Activated naive CD8-positive, alpha-beta T cell treated with anti-CD3 and anti-CD28 coated beads, Interleukin-2, amount 10 ng/mL, durations not matched to agents 7 days and 5 days (primary cell): ENCODE data around the gene TAF10. TPM values are rescaled to one million over a fixed set of nuclear protein-coding genes. Genes with fewer than 3 reads are reported as not detected.

Experiments
- ATAC-seq: fragments of 150-1000 bp; cut with Tn5 transposase; one replicate; pipeline ENCODE4 v1.10.0; 2021; ENCODE audit warnings: low read depth, moderate library complexity
- POLR2A ChIA-PET: fragments of 350-600 bp; sonication (Branson Sonifier 250); formaldehyde crosslinking; loops from one replicate; lab custom pipeline; 2021; ENCODE audit warnings: antibody characterized with exemption; lab: Charles Lee
- DNase-seq: peaks from one replicate; pipeline ENCODE4 v3.0.0; 2021
- H3K27ac Mint-ChIP-seq: one replicate; pipeline ENCODE4 v1.8.0; 2022; ENCODE audit warnings: mild to moderate bottlenecking, mixed read lengths
- H3K27me3 Mint-ChIP-seq: one replicate; pipeline ENCODE4 v1.8.0; 2022; ENCODE audit warnings: mild to moderate bottlenecking, moderate library complexity, mixed read lengths
- H3K36me3 Mint-ChIP-seq: one replicate; pipeline ENCODE4 v1.8.0; 2021; ENCODE audit warnings: mild to moderate bottlenecking, mixed read lengths
- H3K4me1 Mint-ChIP-seq: one replicate; pipeline ENCODE4 v1.8.0; 2021; ENCODE audit warnings: mixed read lengths
- H3K4me3 Mint-ChIP-seq: one replicate; pipeline ENCODE4 v1.8.0; 2022; ENCODE audit warnings: mild to moderate bottlenecking, moderate library complexity, mixed read lengths
- H3K9me3 Mint-ChIP-seq: one replicate; pipeline ENCODE4 v1.8.0; 2021; ENCODE audit warnings: mixed read lengths
- total RNA-seq, 2 experiments: library from RNA; stranded (reverse); gene quantifications; one replicate each; pipeline ENCODE4 v1.2.3, GENCODE V29; 2021

TAF10 gene
- total RNA-seq, 2 experiments from 2014 or later = 154 to 156 TPM

DNA sequence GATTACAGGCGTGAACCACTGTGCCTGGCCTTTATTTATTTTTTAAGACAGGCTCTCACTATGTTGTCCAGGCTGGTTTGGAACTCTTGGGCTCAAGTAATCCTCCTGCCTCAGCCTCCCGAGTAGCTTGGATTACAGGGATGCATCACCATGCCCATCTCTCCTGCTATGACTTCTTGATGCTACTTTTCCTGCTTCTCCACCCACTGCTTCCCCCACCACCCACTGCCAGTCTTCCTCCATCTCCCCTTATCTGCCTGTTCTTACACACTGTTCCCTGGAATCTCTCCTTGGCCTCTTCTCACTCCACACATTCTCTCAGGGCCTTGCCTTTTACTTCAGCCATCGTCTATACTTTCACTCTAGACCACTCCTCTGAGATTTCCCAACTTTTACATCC is 24.5 kb upstream of the TAF10 start:
- Mint-ChIP-seq H3K4me3 (no peak overlapping the region), H3K9me3 (no peaks in the 10 kb centered on the region), H3K27ac (no peak overlapping the region), H3K27me3 (no peaks in the 10 kb centered on the region), H3K36me3 (no peaks in the 10 kb centered on the region), H3K4me1 (peaks cover 7% of the 10 kb centered on the region)
- ATAC-seq (no peak), DNase-seq (no peak)
- POLR2A ChIA-PET = no interaction called here

DNA sequence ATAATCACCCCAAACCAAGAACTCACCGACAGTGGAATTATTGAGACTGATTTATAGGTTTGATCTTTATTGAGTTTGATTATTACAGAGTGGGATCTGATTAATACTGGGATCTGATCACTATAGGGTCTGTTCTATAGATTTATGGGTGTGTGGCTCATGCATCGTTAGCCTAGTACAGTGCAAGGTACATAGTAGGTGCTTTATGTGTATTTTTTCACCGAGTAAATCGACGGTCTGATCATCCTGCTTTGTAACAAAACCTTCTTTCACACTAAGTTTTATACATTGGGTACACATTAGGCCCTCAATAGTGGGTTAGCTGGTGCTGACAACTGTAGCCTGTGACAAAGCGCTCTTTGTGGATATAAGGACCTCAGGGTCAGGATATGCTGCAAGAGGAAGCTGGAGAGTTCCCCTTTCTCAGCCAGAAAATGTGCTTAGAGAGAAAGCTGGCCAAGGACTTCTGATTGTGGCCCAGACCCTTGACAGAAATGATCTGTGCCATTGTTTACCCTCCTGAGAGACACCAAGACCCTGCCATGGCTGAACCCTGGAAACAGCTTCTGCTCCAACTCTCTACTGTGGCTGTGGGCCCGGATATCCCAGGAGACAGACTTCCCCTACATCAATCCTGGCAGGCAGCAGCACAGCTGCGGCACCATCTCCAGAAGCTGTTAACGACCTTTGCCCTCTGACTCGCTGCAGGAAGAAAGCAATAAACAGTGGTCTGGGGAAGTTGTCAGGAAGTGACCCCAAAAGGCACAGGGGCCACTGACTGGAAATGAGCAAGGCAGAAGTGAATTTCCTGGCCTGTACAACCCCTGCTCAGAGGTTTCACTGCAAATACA is 23.3 kb upstream of the TAF10 start:
- no peak overlapping the region for H3K27ac Mint-ChIP-seq
- no peak for ATAC-seq
- no peaks in the 10 kb centered on the region for H3K27me3 Mint-ChIP-seq
- no peak for DNase-seq
- no peak overlapping the region for H3K4me3 Mint-ChIP-seq
- no peaks in the 10 kb centered on the region for H3K36me3 Mint-ChIP-seq
- POLR2A ChIA-PET = no interaction called here
- H3K4me1 Mint-ChIP-seq = peaks cover 7% of the 10 kb centered on the region
- no peaks in the 10 kb centered on the region for H3K9me3 Mint-ChIP-seq

DNA sequence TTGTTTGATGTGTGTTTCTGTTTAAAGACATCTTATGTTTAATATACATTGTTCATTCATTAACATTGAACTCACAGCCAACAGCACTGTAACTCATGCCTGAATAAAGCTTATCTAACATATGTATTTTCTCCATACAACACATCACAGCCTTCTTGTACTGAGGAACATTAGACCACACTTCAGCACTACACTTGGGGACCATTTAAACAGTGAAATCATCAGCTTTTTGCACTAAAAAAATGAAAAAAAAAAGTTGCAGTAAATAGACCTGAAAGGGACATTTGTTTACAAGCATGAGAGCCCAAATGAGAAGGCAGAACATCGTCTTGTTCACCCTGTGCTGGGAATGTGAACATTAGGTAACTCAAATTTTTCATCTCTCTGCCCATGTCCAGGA is 22.5 kb upstream of the TAF10 start:
- Mint-ChIP-seq H3K36me3 (no peaks in the 10 kb centered on the region), H3K27ac (no peak overlapping the region), H3K27me3 (no peaks in the 10 kb centered on the region), H3K9me3 (no peaks in the 10 kb centered on the region), H3K4me1 (peaks cover 6% of the 10 kb centered on the region), H3K4me3 (no peak overlapping the region)
- POLR2A ChIA-PET = no interaction called here
- no peak for DNase-seq
- ATAC-seq = no peak

DNA sequence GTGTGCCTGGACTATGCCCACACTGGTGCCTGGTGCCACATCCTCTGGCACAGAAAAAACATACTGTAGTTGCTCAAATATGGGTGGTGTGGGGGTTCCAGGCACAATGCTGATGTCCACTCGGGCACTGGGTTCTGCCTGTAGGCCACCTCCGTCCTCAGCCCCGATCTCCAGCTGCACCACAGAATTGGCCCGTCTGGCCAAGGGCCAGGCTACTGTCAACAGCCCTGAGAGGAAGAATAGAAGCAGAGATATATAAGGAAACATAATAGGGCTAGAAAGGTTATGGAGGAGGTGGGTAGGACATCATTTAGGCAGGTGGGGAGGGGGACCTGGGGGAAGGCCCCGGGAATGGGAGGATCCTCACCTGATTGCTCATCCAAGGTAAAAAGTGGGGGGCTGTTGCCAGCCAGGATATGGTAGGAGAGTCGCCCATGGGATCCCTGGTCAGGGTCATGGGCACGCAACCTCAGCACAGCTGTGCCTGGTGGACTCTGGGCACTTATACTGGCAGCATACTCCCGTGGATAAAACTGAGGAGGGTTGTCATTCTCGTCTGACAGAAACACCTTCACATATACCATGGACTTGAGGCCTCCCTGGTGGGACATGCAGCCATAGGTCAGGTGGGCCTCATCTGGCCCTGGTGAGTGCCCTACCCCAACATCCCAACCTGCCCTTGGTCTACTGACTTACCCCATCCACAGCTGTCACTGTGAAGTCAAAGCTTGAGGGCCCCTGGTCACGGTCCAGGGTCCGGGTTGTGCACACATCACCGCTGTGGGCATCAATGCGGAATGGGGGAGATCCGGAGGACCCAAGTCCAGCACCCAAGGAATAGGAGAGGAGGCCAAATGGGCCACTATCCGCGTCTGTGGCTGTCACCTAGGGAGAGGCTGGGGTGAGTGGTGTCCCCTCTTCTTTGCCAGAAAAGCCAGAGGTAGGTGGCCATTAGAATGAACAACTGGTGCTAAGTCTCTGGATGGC is 21.7 kb upstream of the TAF10 start:
- ATAC-seq = no peak
- H3K27ac Mint-ChIP-seq = no peak overlapping the region
- H3K9me3 Mint-ChIP-seq = no peaks in the 10 kb centered on the region
- peaks cover 2% of the 10 kb centered on the region for H3K4me1 Mint-ChIP-seq
- no peak for DNase-seq
- POLR2A ChIA-PET = interaction anchor here (1.8 kb wide), 1 partner anchor 22 kb away, joined by 4 read pairs; the partner anchor contains the start of gene TAF10
- no peaks in the 10 kb centered on the region for H3K36me3 Mint-ChIP-seq
- no peak overlapping the region for H3K4me3 Mint-ChIP-seq
- H3K27me3 Mint-ChIP-seq = no peaks in the 10 kb centered on the region

DNA sequence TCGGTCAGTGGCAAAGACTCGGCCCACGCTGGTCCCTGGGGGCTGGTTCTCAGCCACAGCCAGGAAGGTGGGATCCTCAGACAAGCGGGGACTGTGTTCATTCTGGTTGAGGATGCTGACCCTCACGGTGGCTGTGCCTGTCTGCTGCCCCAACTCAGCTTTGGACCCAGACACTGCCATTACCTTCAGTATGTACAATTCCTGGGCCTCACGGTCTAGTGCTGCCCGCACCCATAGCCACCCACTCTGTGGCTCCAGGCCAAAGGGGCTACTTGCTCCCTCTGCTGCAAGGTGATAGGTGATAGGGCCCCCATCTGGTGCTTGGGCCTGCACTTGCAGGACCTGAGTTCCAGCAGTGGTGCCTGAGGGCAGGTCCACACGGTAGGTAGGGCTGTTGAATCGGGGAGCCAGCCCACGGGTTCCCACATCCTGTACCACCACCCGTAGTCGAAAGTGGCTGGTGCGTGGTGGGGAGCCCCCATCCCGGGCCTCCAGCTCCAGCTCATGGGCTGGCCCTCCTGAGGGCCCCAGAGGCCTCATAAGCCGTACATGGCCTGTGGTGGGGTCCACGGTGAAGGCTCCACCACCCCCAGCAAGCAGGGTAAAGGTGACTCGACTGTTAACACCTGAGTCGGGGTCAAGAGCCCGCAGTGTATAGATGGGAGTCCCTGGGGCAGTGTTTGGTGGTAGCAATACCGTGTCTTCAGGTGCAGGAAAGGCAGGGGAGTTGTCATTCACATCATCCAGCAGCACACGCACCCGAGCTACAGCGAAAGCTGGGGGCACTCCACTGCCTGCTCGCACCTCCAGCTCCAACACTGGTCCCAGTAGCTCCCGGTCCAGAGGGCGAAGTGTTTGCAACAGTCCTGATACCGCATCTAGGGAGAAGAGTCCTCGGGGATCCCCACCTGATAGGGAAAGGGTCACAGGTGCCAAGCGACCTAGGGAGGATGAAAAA is 20.4 kb upstream of the TAF10 start:
- DNase-seq = no peak
- peak; percentile 38 for ATAC-seq
- Mint-ChIP-seq H3K4me3 (no peak overlapping the region), H3K36me3 (no peaks in the 10 kb centered on the region), H3K27me3 (no peaks in the 10 kb centered on the region), H3K27ac (no peak overlapping the region), H3K4me1 (peaks cover 10% of the 10 kb centered on the region), H3K9me3 (no peaks in the 10 kb centered on the region)
- POLR2A ChIA-PET = interaction anchor here (1.8 to 2.1 kb wide), 2 partner anchors 14 to 21 kb away, joined by 4 to 8 read pairs; partner anchors contain the start of genes TAF10 and TPP1

DNA sequence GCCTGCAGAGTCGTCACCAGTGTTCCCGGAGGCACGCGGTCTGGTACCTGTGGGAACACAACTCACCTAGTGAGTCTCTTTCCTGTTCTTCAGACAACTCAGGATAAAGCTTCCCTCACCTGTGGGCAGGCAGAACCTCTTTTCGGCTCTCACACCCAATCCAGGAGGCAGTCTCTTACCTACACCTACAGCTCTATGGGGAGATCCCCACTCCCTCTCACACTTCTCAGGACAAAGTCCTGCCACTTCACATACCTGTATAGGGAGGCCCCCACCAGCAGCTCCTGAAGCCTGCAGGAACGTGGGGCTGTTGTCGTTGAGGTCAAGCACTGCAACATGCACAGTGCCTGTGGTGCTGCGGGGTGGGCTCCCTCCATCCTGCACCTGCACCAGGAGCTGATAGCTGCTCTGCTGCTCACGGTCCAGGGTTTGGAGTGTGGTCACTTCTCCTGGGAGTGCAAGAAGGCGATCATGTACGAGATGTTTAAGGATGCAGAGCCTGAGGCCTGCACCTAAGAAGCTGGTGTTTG is 19.4 kb upstream of the TAF10 start:
- no peak overlapping the region for H3K4me3 Mint-ChIP-seq
- DNase-seq (no peak), ATAC-seq (no peak)
- H3K27ac Mint-ChIP-seq = peak overlapping the region; percentile 36
- H3K27me3 Mint-ChIP-seq = no peaks in the 10 kb centered on the region
- POLR2A ChIA-PET = interaction anchor here (2.1 kb wide), 1 partner anchor 13 kb away, joined by 8 read pairs; the partner anchor contains the start of gene TPP1
- H3K36me3 Mint-ChIP-seq = no peaks in the 10 kb centered on the region
- no peaks in the 10 kb centered on the region for H3K9me3 Mint-ChIP-seq
- peaks cover 17% of the 10 kb centered on the region for H3K4me1 Mint-ChIP-seq

DNA sequence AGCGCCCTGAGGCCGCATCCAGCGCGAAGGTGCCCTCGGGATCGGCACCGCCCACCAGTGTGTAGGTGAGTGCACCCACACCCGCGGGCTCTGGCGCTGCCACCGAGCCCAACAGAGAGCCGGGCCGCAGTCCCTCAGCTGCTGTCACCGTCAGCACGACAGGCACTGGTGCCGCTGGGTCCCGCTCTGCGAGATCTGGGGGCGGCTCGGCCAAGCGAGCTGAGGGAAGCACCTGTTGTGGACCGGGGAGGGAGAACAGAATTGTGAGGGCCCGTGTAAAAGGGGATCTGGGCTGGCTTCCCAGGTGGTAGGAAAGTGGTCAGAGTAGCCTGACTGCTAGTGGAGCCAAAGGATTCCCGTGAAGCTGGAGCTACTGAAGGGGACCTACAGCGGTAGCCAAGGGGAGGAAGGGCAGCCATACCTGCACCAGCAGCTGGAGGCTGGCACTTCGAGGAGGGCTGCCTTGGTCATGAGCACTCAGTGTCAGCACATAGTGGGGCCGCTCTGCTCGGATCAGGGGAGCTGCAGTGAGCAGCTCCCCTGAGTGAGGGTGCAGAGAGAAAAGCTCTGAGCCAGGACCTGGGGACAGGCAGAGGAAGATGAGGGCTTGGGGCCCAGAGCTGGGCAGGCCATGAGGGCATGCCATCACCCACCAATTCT is 18.7 kb upstream of the TAF10 start:
- Mint-ChIP-seq H3K9me3 (no peaks in the 10 kb centered on the region), H3K27ac (no peak overlapping the region), H3K4me3 (no peak overlapping the region), H3K27me3 (no peaks in the 10 kb centered on the region), H3K36me3 (no peaks in the 10 kb centered on the region), H3K4me1 (peaks cover 18% of the 10 kb centered on the region)
- DNase-seq = no peak
- POLR2A ChIA-PET = interaction anchor here (2.1 kb wide), 1 partner anchor 12 kb away, joined by 8 read pairs; the partner anchor contains the start of gene TPP1
- ATAC-seq = no peak

DNA sequence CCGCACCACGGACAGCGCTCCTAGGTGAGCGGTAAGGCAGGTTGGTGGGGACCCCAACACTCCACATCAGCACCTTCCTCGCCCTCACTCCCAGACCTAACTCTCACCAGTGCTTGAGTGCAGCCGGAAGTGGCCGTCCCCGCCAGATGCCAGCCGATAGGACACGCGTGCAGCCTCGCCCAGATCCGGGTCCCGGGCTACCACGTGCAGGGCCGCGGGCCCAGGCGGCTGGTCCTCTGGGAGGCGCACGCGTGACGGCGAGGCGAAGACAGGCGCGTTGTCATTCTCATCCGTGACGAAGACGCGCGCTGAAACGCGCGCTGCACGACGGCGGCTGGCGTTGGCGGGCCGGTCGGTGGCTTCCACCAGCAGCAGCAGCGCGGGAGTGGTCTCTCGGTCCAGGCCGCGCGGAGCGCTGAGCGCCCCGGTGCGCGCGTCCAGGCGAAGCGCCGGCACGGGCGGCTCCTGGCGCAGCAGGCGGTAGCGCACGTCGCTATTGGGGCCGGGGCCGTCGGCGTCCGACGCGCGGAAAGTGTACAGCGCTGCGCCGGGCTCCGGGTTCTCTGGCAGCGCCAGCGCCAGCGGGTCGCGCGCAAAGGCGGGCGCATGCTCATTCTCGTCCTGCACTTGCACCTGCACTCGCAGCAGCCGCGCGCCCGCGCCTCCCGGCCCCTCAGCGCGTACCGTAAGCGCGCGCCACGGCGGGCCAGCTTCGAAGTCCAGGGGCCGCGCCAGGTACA is 18.0 kb upstream of the TAF10 start:
- H3K4me1 Mint-ChIP-seq = peaks cover 18% of the 10 kb centered on the region
- H3K27me3 Mint-ChIP-seq = no peaks in the 10 kb centered on the region
- H3K4me3 Mint-ChIP-seq = no peak overlapping the region
- no peaks in the 10 kb centered on the region for H3K9me3 Mint-ChIP-seq
- H3K27ac Mint-ChIP-seq = no peak overlapping the region
- H3K36me3 Mint-ChIP-seq = no peaks in the 10 kb centered on the region
- DNase-seq (no peak), ATAC-seq (no peak)
- POLR2A ChIA-PET = interaction anchor here (2.1 to 3.3 kb wide), 2 partner anchors 11 to 18 kb away, joined by 8 to 15 read pairs; partner anchors contain the start of genes TAF10 and TPP1

DNA sequence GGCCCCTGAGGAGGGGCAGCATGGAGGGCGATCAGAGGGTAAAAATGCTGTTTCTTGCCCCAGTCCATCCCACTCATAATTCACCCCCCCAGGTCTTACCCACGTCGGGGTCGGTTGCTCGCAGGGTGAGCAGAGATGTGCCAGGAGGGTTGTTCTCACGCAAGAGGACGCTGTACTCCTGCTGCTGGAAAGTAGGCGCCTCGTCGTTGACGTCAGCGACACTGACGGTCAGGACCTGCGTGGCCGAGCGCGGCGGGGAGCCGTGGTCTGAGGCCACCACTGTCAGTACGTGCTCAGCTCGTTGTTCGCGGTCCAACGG is 17.5 kb upstream of the TAF10 start:
- no peaks in the 10 kb centered on the region for H3K9me3 Mint-ChIP-seq
- POLR2A ChIA-PET = interaction anchor here (3.3 kb wide), 1 partner anchor 17 kb away, joined by 15 read pairs; the partner anchor contains the start of gene TAF10
- H3K4me3 Mint-ChIP-seq = no peak overlapping the region
- H3K27me3 Mint-ChIP-seq = no peaks in the 10 kb centered on the region
- no peak for ATAC-seq
- peaks cover 18% of the 10 kb centered on the region for H3K4me1 Mint-ChIP-seq
- DNase-seq = no peak
- no peak overlapping the region for H3K27ac Mint-ChIP-seq
- no peaks in the 10 kb centered on the region for H3K36me3 Mint-ChIP-seq

DNA sequence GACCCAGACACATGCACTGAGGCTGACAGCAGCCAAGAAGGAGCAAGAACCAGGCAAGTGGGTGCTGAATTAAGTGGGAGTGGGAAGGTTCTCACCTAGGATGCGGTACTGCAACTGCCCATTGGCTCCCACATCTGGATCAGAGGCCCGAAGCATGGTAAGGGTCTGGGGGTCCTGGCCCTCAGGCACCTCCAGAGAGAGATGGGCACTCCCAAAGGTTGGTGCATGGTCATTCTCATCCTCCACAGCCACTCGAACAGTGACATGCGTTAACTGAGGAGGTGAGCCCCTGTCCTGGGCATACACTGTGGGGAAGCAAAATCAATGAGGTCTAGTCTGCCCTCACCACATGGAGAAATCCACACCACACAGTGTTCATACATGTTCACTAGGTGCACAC is 16.5 kb upstream of the TAF10 start:
- POLR2A ChIA-PET = interaction anchor here (3.0 to 3.3 kb wide), 2 partner anchors 10 to 16 kb away, joined by 15 to 16 read pairs; partner anchors contain the start of genes TAF10 and TPP1
- DNase-seq = no peak
- H3K4me1 Mint-ChIP-seq = peaks cover 18% of the 10 kb centered on the region
- no peak overlapping the region for H3K27ac Mint-ChIP-seq
- no peaks in the 10 kb centered on the region for H3K27me3 Mint-ChIP-seq
- no peaks in the 10 kb centered on the region for H3K36me3 Mint-ChIP-seq
- ATAC-seq = no peak
- H3K4me3 Mint-ChIP-seq = no peak overlapping the region
- H3K9me3 Mint-ChIP-seq = no peaks in the 10 kb centered on the region

DNA sequence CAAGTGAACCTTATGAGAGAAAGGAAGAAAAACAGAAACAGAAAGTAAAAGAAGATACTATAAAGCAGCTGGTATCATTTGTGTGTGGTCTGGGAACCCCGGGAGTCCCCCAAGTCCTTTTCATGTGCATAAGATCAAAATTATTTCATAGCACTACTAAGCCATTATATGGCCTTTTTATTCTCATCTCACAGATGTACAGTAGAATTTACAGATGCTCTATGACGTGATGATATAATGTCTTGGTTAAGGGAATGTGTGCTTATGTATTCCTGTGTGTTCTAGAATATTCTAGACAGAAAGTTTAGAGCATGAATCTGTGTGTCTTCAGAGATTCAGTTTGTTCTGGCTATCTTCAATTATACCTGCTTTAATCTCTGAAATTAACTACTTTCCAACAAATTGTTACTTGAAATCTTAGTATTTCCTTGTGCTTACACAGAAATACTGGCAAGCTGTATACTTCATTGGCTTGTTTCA is 15.8 kb upstream of the TAF10 start:
- no peaks in the 10 kb centered on the region for H3K27me3 Mint-ChIP-seq
- POLR2A ChIA-PET = interaction anchor here (1.1 to 3.3 kb wide), 6 partner anchors 9 to 56 kb away, joined by 3 to 16 read pairs (median 6); partner anchors contain the start of genes ILK, MRPL17, RRP8 and TAF10
- no peak for DNase-seq
- peak; percentile 76 for ATAC-seq
- H3K27ac Mint-ChIP-seq = peak overlapping the region; percentile 91
- H3K4me1 Mint-ChIP-seq = peaks cover 18% of the 10 kb centered on the region
- H3K9me3 Mint-ChIP-seq = no peaks in the 10 kb centered on the region
- peak overlapping the region; percentile 79 for H3K4me3 Mint-ChIP-seq
- H3K36me3 Mint-ChIP-seq = no peaks in the 10 kb centered on the region
